ENCODE data around the gene METTL25B.
A peak's percentile ranks its signal among the peaks of the same experiment; 100 is the strongest.
"Not testable (repeated sequence)": the region's sequence is repeated elsewhere in the genome, so short reads cannot be mapped to it uniquely, and the experiment has no call there.

METTL25B gene

DNA sequence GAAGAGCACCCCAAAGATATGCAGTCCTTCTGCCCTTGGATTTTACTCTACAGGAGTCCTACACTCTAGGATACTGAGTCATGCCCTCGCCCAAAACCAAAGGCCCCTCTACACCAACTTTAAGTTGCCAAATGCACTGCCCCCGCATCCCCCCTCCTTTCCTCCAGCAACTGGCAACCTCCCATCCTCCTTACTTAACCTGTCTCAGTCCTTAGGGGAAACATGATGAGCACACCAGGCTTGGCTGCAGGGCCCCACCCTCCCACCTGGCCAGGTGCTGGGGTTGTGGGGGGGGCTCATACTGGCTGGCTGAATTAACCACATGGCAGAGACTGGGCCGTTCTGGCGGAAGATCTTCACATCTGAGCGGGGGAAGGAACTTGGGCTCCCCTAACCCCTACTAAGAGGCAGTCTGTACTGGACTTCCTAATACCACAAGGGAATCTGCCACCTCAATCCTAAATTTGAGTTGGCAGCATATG, 22.0 kb downstream of the METTL25B start:
- DNase-seq = peak; percentile 31 to 50 (median 48)

DNA sequence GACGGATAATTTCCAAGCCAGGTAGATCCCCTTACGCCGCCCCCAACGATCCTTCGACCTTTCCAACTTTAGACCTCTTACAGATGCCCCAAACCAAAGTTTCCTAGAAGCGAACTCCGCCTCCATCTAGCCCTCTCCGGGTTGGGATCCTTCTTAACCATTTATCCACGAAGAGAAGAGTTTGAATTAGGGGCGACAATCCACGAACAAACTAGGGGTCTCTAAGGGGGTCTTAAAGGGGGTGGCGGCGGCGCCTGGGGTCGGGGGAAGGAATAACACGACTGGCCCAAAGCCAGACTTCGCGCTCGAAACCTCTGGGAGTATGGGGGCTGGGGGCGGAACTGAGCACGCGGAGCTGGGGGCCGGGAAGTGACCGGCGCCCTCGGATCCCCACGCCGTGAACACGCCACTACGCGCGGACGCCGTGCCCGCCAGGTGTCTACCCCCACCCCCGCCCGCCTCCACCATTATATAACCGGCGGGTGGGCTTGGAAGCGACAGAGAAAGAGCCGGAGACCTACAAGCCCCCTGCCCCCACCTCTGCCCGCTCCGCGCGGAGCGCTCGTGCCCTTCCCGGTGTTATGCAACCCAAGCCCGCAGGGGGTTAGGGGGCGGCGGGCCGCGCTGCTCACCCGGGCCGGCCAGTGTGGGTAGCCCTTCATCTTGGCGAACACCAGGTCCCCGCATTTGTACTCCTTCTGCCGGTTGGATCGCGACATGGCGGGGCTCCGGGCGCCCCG, 22.6 kb downstream of the METTL25B start:
- DNase-seq = peak in 2 of 3 donors; percentile 48 to 68

DNA sequence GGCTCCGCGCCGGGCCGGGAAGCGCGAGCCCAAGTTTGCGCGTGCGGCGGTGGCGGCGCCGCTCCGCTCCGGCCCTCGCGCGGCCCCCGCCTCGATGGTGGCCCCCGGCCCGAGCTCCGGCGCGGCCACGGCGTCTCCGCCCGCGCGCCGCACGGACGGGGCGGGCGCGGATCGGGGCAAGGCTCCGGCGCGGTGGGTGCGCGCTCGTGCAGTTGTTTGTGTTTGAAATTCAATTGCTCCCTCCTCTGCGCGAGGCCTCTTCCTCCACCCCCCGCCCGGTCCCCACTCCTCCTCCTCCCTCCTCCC, 23.1 kb downstream of the METTL25B start, which contains the start of gene HDGF:
Gene HDGF (minus strand): TSS at position 225 of the 306 bp plus-strand sequence. CDS start 246 bp downstream, outside the sequence.
- DNase-seq = no peak

DNA sequence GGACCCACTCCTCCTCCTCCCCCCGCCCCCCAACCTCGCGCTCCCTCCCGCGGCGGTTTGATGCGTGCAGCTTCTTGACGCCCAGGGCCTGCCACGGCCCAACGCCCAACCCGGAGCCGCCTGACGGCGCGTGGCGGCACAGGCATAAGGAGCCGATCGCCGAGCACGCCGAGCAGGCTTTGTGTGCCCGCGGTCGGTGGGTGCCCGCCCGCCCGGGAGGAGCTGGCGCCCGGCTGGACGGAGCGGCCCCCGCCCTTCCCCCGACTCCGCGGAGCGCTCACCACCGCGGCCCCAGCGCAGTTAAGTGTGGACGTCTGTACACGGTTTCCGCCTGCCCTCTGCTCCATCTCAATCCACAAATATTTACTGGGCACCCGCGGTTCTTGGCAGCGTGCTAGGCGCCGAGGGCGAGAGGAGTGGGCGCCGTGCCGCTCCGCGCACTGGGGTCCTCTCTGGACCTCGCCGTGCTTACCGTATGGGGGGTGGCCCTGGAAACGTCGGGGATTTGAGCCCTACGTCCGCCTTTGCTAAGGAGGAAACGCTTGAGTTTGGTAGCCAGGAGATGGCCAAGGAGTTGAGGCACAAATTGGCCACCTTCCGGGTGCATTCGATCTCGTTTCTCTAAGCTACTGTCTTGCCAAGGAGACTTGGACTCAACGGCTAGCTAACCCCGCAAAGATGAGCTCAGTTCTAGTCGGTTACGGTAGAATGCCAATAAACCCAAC, 23.6 kb downstream of the METTL25B start:
- DNase-seq = peak; percentile 93 to 97 (median 96)

DNA sequence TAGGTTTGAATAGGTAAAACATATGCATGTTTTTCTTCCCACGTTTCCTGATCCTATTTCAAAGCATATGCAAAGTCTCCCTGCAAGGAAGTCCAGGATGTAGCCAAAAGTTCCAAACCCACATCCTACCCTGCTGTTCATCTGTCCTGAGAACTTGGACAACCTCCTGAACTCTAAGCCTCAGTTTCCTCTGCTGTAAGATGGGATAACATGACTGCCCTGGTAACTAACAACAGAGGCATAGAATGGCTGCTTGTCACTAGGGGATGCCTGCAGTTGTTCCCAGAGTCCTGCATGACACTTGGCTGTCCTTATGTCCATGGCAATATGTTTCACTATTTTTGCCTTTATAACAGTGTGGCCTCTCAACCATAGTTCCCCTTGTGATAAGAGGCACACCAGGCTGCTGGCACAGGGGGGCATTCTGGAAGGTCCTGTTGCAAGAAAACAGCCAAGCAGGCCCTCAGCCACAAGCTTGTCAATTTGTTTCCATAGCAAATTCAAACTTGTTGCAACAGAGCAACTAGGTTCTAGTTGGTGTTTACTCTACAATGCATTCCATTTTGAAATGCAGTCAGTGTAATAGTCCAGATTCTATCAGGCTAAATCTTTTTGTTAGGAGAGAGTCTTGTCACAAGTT, 24.7 kb downstream of the METTL25B start:
- no peak for DNase-seq

DNA sequence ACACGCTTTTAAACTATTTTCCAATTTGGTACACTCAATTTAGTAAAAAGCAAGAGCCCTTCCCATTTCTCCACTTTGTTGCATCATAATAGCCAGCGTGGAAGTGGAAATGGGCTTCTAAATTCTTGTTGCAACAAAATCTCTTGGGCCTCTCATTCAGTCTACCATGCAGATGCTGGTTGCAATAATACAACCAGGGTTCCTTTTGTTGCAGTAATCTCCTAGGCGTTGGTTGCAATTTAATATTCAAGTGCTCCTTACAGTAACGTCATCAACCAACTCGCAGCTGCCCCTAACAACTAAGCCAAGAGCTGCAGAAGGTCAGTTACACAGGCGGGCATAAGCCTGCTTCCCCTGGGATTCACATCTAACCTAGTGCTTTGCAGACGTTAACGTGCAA, 25.9 kb downstream of the METTL25B start:
- no peak for DNase-seq

DNA sequence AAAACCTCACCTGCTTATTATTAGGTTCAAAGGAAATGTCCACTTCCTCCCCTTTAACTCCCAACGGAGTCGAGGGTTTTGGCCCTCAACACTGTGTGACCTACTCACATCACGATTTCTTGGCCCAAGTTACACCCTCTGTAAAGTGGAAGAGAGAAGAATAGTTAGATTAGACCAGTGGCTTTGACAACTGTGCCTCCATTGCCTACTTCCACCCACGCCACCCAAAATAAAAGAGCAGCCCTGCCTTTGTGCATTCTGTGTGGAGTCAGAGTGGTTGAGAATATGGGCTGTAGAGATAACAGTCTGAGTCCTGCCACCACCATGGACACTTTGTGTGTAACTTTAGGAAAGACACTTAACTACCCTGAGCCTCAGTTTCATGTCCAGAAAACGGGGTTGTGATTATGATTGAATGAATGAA, 27.3 kb downstream of the METTL25B start:
- DNase-seq = no peak

DNA sequence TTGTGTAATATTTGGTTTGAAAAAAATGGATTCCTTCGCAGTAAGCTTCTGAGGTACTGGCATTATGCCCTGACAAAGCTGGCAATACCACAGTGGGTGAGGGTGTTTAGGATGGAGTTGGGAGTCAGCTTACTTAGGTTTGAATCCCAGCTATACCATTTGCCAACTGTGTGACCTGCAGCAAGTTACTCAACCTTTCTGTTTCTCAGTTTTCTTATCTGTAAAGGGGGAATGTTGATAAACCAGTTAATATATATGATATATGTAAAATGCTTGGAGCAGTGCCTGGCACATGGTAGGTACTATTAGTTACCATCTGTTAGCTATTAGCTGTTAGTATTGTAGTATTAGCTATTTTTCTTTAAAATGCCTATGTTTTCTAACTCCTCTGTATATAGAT, 28.1 kb downstream of the METTL25B start:
- DNase-seq = no peak

DNA sequence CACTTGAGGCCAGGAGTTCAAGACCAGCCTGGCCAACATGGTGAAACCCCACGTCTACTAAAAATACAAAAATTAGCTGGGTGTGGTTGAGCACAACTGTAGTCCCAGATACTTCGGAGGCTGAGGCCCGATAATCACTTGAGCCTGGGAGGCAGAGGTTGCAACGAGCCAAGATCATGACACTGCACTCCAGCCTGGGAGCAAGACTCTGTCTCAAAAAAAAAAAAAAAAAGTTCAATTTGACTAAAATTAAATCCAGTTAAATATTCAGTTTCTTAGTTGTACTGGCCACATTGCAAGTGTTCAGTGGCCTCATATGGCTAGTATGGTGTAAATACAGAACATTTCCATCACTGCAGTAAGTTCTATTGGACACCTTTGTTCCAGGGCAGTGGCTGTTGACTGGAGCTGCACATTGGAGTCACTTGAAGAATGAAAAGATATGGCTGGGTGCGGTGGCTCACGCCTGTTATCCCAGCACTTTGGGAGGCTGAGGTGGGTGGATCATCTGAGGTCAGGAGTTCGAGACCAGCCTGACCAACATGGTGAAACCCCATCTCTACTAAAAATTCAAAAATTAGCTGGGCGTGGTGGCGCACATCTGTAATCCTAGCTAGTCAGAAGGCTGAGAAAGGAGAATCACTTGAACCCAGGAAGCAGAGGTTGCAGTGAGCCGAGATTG, 29.4 kb downstream of the METTL25B start:
- DNase-seq = not testable (repeated sequence)

DNA sequence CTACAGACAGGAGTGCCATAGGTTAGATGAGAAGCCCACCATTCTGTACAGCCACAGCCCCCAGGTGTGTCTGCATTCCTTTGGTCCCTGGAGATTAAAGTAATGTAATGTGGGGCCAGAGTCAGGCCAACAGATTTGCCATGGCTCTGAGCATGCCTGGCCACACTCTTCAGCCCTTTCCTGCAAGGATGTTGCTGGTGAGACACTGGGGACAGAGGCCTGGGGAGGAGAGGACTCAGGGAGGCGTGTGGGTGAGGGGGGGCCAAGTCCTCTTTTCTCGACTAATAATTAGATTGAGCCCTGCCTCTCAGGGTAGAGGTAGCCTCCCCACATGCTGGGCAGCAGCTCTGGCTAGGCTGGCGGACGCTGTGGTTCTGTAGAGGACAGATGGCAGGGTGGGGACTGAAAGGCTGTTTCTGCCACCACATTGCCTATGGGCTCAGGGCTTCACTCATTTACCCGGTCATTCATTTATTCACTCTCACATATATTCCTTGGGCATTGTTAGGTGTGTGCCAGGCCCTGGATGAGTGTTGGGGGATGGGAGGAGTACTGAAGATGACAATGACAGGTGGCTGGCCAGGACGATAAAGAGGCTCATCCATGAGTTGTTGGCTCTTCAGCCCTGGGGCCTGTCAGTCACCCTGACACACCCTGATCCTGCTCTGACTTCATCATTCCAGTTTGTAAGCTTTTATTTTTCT, 32.0 kb downstream of the METTL25B start:
- no peak for DNase-seq

DNA sequence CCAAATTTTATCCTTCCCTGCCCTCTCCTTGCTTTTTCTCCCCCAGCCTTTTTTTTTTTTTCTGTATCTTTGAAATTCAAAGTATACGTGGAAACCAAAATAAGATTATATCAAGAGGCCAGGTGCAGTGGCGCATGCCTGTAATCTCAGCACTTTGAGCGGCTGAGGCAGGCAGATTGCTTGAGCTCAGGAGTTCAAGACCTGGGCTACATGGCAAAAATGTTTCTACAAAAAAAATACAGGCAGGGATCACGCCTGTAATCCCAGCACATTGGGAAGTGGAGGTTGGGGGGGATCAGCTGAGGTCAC, 32.5 kb downstream of the METTL25B start:
- DNase-seq = no peak

DNA sequence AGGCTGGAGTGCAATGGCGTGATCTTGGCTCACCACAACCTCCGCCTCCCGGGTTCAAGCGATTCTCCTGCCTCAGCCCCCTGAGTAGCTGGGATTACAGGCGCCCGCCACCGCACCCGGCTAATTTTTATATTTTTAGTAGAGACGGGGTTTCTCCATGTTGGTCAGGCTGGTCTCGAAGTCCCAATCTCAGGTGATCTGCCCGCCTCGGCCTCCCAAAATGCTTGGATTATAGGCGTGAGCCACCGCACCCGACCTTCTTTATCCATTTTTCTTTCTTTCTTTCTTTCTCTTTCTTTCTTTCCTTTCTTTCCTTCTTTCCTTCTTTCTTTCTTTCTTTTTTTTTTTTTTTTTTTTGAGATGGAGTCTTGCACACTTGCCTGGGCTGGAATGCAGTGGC, 36.9 kb downstream of the METTL25B start:
- not testable (repeated sequence) for DNase-seq

DNA sequence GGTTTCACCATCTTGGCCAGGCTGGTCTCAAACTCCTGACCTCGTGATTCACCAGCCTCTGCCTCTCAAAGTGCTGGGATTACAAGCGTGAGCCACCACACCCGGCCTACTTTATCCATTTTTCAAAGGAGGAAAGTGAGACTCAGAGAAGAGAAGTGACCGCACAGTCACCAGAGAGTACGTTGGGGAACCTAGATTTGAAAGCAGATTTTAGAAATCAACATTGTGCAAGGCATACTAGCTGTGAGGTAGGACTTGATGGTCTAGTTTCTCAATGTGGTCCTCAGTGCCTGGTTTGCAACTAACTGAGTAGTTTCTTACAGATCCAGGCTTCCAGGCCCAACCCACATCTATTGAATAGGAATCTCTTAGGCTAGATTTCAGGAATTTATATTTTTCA, 37.4 kb downstream of the METTL25B start:
- DNase-seq = peak; percentile 57 to 67 (median 61)

DNA sequence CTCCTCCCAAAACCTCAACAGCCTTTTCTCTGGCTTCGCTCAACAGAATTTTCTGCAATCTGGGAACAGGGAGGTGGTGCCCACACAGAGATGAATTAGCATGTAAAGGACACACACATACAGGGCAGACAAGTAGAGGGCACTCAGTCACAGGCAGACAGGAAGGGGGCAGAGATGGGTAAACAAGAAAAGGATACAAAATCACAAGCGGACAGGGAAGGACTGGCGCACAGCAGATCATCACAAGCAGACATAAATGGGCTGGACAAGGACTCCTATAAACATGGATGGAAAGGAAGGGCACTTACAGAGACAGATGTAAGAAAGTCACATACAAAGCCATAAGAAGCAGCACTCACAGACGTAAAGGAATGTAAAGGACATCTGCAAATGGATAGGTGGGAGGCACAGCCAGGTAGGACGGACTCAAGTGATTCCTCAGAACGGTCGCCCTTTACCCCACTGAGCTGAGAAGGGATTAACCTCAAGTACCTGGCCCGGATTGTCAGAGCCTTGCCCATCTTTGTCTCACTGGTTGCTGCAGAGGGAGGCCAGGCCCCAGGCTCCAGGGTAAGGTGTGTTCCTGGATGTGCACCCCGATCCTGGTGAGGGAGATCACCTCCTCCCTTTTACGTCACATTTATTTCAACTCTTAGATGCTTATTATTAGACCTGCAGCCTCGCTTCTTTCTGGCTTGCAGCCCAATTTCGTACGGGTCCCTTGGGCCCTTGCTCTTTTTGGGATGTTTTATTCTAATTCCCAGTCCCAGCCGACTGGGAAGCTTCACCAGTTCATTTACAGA, 38.2 kb downstream of the METTL25B start:
- no peak for DNase-seq

DNA sequence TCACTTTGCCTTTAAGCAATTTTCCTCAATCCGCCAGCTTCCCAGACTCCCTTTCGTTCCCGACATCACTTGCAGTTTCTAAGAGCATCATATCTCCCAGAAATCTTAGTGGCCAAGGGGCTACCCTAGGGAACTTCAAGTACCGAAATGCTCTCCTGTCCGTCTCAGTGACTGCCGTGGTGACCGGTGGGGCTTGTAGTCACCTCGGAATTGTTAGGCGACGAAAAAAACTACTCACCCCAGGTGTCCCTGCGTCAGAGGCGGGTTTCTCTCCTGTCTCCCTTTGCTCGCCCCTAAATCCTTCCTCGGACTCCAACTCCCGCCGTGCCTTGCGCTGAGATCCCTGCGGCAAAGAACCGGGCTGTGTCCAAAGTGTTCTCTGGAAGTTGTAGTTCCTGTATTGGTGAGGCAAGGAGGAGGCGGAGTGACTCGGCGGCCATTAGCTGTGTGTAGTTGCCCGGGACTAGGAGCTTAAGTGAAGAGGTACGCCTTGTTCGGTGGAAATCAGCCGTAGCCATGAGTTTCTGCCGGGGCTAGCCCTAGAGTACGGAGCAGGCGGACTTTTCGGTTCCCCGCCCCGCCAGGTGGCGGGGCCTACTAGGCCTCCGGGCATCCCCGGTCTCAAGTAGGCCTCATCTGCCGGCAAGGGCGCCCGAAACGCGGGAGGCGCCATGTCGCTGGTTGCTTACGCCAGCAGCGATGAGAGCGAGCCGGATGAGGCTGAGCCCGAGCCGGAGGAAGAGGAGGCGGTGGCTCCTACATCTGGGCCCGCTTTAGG, 39.0 kb downstream of the METTL25B start, which contains the start of gene PRCC:
Gene PRCC (plus strand): TSS at position 435 of the 778 bp plus-strand sequence. CDS start 237 bp downstream, at position 672.
- DNase-seq = peak; percentile 97 to 99 (median 98)

DNA sequence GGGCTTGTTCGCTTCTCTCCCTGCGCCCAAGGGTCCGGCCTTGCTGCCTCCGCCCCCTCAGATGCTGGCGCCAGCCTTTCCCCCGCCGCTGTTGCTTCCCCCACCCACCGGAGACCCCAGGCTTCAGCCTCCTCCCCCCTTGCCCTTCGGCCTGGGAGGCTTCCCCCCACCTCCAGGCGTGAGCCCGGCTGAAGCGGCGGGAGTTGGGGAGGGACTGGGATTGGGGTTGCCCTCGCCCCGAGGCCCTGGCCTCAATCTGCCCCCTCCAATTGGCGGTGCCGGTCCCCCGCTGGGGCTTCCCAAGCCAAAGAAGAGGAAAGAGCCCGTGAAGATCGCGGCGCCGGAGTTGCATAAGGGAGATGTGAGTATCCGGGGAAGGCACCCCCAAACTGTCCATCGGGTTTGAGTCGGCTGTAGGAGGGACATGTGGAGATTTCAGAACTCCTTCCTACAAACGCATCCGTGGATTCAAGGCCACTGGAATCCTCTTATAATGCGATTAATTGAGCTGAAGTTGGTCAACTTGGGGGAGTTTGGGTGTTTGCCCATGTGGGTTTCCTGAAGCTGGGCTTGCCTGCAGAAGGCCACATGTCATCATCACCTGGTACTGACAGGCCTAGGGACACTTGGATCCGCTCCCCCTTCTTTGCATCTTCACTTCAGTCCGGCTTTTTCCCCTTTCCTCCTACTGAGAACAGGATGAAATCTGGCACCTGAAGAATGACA, 39.8 kb downstream of the METTL25B start:
- peak; percentile 86 to 95 (median 89) for DNase-seq

DNA sequence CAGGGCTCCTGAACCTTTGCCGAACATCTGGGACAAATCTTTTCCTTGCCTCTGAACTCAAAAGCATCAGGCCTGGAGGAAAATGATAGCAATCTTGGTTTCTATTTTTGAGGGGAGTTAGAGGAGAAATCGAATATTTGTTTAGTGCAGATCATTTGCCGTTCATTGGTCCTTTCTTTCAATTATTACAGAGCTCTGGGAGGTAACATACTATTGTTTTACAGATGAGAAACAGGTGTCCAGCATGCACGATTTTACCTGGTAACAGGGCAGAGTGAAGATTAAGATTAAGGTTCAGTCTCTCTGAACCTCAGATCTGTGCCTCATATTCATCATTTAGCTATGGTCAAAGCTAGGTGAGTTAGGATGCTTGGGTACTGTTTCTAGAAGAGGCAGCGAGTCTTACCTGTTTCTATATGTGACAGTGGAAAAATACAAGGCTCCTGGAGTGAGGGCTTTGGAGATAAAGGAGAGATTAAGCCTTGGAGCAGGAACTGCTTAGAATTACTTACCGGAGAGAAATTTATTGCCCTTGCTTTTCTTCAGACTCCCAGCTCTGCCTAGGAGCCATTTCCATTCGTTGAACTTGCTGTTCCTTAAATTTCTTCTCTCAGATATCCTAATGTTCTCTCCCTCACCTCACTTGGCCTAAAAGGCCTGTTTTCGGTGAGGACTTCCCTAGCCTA, 40.5 kb downstream of the METTL25B start:
- DNase-seq = no peak

DNA sequence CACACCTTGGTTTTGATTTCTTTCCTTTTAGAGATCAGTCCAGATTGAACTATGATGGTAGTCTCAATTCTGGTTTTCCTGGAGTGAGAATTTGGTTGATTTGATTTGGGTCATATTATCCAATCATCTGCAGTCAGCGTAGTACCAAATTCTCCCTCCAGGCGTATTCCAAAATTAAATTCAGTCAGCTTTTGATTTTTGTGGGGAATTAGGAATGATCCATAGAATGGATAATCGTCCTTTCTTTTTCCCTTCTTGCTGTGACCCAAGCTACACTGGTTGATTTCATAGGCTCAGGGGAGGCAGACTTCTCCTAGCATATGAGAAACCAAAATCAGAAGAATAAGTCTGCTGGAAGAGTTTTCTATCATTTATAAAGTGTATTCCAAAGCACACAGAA, 44.0 kb downstream of the METTL25B start:
- no peak for DNase-seq

DNA sequence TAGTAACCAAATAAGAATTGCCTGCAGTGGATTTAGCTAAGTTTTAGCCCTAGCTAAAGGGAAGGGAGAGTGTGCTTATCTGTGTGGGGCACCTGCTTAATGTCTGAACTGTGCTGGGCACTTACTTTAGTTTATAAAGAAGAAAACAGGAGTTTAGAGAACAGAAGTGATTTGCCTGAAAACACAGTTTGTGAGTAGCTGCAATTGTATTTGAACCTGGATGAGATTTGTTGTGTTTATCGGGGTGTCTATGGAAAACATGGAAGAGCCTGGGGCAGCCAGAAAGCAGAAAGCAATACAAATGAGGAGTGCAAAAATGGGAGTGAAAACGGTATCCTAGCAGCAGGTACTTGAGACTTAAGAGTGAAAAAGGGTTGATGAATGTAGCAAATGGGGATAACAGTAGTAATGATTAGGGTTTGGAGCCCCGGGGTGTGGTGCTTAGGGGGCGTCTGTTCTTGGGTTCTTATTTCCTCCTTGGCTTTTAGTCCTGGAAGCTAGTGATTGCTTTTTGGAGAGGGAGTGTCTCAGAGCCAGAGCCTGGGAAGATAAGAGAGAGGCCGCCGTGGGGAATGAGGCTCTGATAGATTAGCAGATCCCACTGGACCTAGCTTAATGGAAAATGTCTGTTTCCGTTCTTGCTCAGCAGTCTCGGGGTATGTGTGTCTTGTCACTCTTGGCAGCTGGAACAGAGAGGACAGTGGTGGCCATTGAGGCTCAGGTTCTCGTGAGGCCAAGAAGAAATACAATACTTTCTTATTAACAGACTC, 44.6 kb downstream of the METTL25B start:
- no peak for DNase-seq
